ENCODE measurements around the gene GZMM. TPM values are rescaled to one million over a fixed set of nuclear protein-coding genes. Genes with fewer than 3 reads are reported as not detected.
"Not testable (repeated sequence)": the region's sequence is repeated elsewhere in the genome, so short reads cannot be mapped to it uniquely, and the experiment has no call there.

Gene GZMM
- total RNA-seq, 2 experiments from 2014 or later: 41.6 to 46.3 TPM

DNA sequence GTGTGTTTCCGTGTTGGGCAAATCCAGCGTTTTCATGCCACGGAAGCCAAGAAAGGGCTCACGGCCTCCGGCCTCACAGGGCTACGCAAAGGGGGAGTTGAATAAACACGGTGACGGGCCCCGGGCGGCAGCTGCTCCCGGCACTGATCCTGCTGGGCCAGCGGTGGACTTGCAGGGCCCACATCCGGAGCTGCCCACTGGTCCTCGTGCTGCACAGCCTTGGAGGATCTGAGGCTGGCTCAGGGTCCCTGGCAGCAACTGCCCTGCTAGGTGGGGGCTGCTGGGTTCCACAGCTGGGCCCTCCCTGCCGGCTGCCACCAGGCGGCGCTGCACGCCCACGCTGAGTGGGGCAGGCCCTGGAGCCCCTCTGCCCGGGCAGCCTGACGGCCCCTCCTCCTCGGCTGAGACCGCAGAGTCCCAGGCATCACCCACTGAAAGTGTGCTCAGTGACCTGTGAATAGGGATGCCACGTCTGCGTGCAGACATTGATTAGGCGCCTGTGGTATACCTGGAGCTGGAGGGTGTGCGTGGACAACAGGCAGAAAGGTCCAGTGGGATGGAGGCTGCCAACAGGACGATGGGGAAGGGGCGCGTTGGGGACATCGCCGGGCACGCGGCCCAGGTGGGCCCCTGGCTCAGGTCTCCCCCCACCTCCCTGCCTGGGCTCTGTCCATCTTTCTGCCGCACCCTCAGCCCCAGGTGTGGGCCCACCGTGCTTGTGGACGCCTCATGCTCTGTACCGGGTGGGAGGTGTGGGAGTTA, 40.6 kb downstream of the GZMM start:
- Mint-ChIP-seq H3K36me3 (ENCODE audit: low read depth) (peaks cover 4% of the 10 kb centered on the region), H3K4me3 (no peak overlapping the region), H3K27ac (no peak overlapping the region), H3K9me3 (no peaks in the 10 kb centered on the region), H3K4me1 (ENCODE audit: low read depth) (peaks cover 5% of the 10 kb centered on the region), H3K27me3 (peaks cover 19% of the 10 kb centered on the region)
- Histone ChIP-seq H3K4me3 (ENCODE audit: low read length) (no peak overlapping the region), H3K27ac (ENCODE audit: low read depth in 1 of 2, low read length in 2 of 2) (no peak overlapping the region), H3K4me1 (ENCODE audit: insufficient read depth, low read length) (peaks cover 23% of the 10 kb centered on the region), H3K36me3 (ENCODE audit: insufficient read depth, low read length) (peaks cover 35% of the 10 kb centered on the region), H3K9me3 (ENCODE audit: control insufficient read depth in 1 of 2, insufficient read depth in 1 of 2, low read length in 2 of 2) (peaks cover 0 to 18% of the 10 kb centered on the region in 2 experiments), H3K27me3 (ENCODE audit: control insufficient read depth in 1 of 2, insufficient read depth in 2 of 2, low read length in 2 of 2) (peaks cover 14 to 15% of the 10 kb centered on the region in 2 experiments)
- TF ChIP-seq, protein P1, sequence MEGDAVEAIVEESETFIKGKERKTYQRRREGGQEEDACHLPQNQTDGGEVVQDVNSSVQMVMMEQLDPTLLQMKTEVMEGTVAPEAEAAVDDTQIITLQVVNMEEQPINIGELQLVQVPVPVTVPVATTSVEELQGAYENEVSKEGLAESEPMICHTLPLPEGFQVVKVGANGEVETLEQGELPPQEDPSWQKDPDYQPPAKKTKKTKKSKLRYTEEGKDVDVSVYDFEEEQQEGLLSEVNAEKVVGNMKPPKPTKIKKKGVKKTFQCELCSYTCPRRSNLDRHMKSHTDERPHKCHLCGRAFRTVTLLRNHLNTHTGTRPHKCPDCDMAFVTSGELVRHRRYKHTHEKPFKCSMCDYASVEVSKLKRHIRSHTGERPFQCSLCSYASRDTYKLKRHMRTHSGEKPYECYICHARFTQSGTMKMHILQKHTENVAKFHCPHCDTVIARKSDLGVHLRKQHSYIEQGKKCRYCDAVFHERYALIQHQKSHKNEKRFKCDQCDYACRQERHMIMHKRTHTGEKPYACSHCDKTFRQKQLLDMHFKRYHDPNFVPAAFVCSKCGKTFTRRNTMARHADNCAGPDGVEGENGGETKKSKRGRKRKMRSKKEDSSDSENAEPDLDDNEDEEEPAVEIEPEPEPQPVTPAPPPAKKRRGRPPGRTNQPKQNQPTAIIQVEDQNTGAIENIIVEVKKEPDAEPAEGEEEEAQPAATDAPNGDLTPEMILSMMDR (IDR thresholded peaks at IDR 0.05): peak; percentile 93
- ATAC-seq (ENCODE audit: poor library complexity) (peak; percentile 69), DNase-seq (peak; percentile 47 to 83 (median 63))
- CTCF ChIA-PET: interaction anchor here (0.5 to 2.0 kb wide), 26 partner anchors 8 to 654 kb away, joined by 3 to 25 read pairs (median 3); partner anchors contain the start of genes BSG, CDC34, PALM and RNF126
- POLR2A ChIA-PET: interaction anchor here (0.6 to 1.5 kb wide), 4 partner anchors 12 to 79 kb away, joined by 3 to 6 read pairs (median 3); partner anchors contain the start of genes BSG and RNF126
- intact Hi-C loops (cut with DNase I, micrococcal nuclease): loop anchor here (1.0 to 5.0 kb wide), 2 partner anchors 78 to 150 kb away; partner anchors contain the start of gene RNF126 (in 1 of the 2)

GRCh38 chr19:585146-585545, 41.3 kb downstream of the GZMM start:
- intact Hi-C loops (cut with DNase I, micrococcal nuclease): loop anchor here in 1 of 2 experiments (5.0 kb wide), 1 partner anchor 77 kb away; the partner anchor contains the start of gene RNF126
- DNase-seq; H3K9me3 Mint-ChIP-seq; ATAC-seq (ENCODE audit: poor library complexity); H3K36me3 Mint-ChIP-seq (ENCODE audit: low read depth); H3K4me1 Mint-ChIP-seq (ENCODE audit: low read depth); H3K27ac Mint-ChIP-seq; H3K27ac ChIP-seq (ENCODE audit: low read depth in 1 of 2, low read length in 2 of 2); H3K4me3 Mint-ChIP-seq; H3K4me3 ChIP-seq (ENCODE audit: low read length): not testable (repeated sequence)
- H3K27me3 Mint-ChIP-seq: peaks cover 19% of the 10 kb centered on the region
- peaks cover 14 to 15% of the 10 kb centered on the region in 2 experiments for H3K27me3 ChIP-seq (ENCODE audit: control insufficient read depth in 1 of 2, insufficient read depth in 2 of 2, low read length in 2 of 2)
- ChIA-PET CTCF (interaction anchor here (0.5 to 2.0 kb wide), 13 partner anchors 11 to 653 kb away, joined by 3 to 25 read pairs (median 6); partner anchors contain the start of genes BSG, CDC34 and RNF126), POLR2A (interaction anchor here (0.7 kb wide), 1 partner anchor 78 kb away, joined by 3 read pairs; the partner anchor contains the start of gene RNF126)
- peaks cover 0 to 18% of the 10 kb centered on the region in 2 experiments for H3K9me3 ChIP-seq (ENCODE audit: control insufficient read depth in 1 of 2, insufficient read depth in 1 of 2, low read length in 2 of 2)
- H3K4me1 ChIP-seq (ENCODE audit: insufficient read depth, low read length): peaks cover 24% of the 10 kb centered on the region
- peaks cover 29% of the 10 kb centered on the region for H3K36me3 ChIP-seq (ENCODE audit: insufficient read depth, low read length)

- DNase-seq: peak in 1 of 14 experiments; percentile 31
- H3K36me3 Mint-ChIP-seq (ENCODE audit: low read depth): peaks cover 4% of the 10 kb centered on the region
- Histone ChIP-seq H3K36me3 (ENCODE audit: insufficient read depth, low read length) (peaks cover 24% of the 10 kb centered on the region), H3K4me3 (ENCODE audit: low read length) (no peak overlapping the region), H3K27me3 (ENCODE audit: control insufficient read depth in 1 of 2, insufficient read depth in 2 of 2, low read length in 2 of 2) (peaks cover 15 to 16% of the 10 kb centered on the region in 2 experiments), H3K9me3 (ENCODE audit: control insufficient read depth in 1 of 2, insufficient read depth in 1 of 2, low read length in 2 of 2) (peaks cover 0 to 18% of the 10 kb centered on the region in 2 experiments), H3K27ac (ENCODE audit: low read depth in 1 of 2, low read length in 2 of 2) (no peak overlapping the region), H3K4me1 (ENCODE audit: insufficient read depth, low read length) (peaks cover 27% of the 10 kb centered on the region)
- H3K9me3 Mint-ChIP-seq: no peaks in the 10 kb centered on the region
- TF ChIP-seq, protein P1 (IDR thresholded peaks at IDR 0.05): no peak
- ChIA-PET POLR2A (no interaction called here), CTCF (interaction anchor here (0.6 to 2.0 kb wide), 4 partner anchors 21 to 149 kb away, joined by 3 to 9 read pairs (median 4); no protein-coding TSS in a partner anchor)
- H3K27ac Mint-ChIP-seq: no peak overlapping the region
- no peak overlapping the region for H3K4me3 Mint-ChIP-seq
- H3K27me3 Mint-ChIP-seq: peaks cover 19% of the 10 kb centered on the region
- no peak for ATAC-seq (ENCODE audit: poor library complexity)
- peaks cover 5% of the 10 kb centered on the region for H3K4me1 Mint-ChIP-seq (ENCODE audit: low read depth)
- intact Hi-C loops (cut with DNase I, micrococcal nuclease): loop anchor here in 1 of 2 experiments (5.0 kb wide), 1 partner anchor 77 kb away; the partner anchor contains the start of gene RNF126
Measured at GRCh38 chr19:585551-586110, 41.8 kb downstream of the GZMM start.

Measured in CD4-positive, alpha-beta T cell (primary cell).